Tibial artery (tissue), 4 donors: Measurements from ENCODE around the gene ASB9.
"Not testable (repeated sequence)": the region's sequence is repeated elsewhere in the genome, so short reads cannot be mapped to it uniquely, and the experiment has no call there.

Experiments used
- DNase-seq, 2 donors: peaks; one replicate each; pipeline ENCODE4 v3.0.0-alpha.2; 2019
- H3K27ac ChIP-seq, 2 donors: fragments of 200-600 bp; sonication (generic) in 1 of 2; 1 replicate in 1 of 2; 2 replicates in 1 of 2; pipeline ENCODE4 v1.5.1; 2018 to 2019; ENCODE audit warnings: mild to moderate bottlenecking in 1 of 2
- H3K27me3 ChIP-seq, 2 donors: fragments of 200-600 bp; sonication (generic) in 1 of 2; one replicate each; pipeline versions ENCODE4 v1.5.1 to v1.6.0; 2016 to 2019
- H3K36me3 ChIP-seq, 3 donors: fragments of 200-600 bp; sonication (generic) in 2 of 3; one replicate each; pipeline ENCODE4 v1.5.1; 2016 to 2019; ENCODE audit warnings: mild to moderate bottlenecking in 2 of 3
- H3K4me1 ChIP-seq, 4 donors: fragments of 200-600 bp; sonication (generic) in 2 of 4; 1 replicate in 3 of 4; 2 replicates in 1 of 4; pipeline ENCODE4 v1.5.1; 2016 to 2019
- H3K4me3 ChIP-seq, 2 donors: fragments of 200-600 bp; sonication (generic) in 1 of 2; 1 replicate in 1 of 2; 2 replicates in 1 of 2; pipeline ENCODE4 v1.5.1; 2018 to 2019; ENCODE audit warnings: mild to moderate bottlenecking in 2 of 2
- H3K9me3 ChIP-seq, 3 donors: fragments of 200-600 bp; sonication (generic) in 1 of 3; one replicate each; pipeline ENCODE4 v1.5.1; 2016 to 2019
- intact Hi-C: fragments of 100-400 bp; cut with DNase I; formaldehyde crosslinking; loops from one replicate; pipeline ENCODE4 v1.15.0; 2023; ENCODE audit warnings: low total_unique reads
- TF ChIP-seq, protein P1 (sequence below), 2 experiments: fragments of 200-600 bp in 1 of 2; fragments of 450-650 bp in 1 of 2; IDR thresholded peaks; one replicate each; pipeline ENCODE4 v1.5.1; 2017 to 2019; ENCODE audit warnings: antibody characterized with exemption in 2 of 2, mild to moderate bottlenecking in 1 of 2, moderate library complexity in 1 of 2

Gene ASB9

DNA sequence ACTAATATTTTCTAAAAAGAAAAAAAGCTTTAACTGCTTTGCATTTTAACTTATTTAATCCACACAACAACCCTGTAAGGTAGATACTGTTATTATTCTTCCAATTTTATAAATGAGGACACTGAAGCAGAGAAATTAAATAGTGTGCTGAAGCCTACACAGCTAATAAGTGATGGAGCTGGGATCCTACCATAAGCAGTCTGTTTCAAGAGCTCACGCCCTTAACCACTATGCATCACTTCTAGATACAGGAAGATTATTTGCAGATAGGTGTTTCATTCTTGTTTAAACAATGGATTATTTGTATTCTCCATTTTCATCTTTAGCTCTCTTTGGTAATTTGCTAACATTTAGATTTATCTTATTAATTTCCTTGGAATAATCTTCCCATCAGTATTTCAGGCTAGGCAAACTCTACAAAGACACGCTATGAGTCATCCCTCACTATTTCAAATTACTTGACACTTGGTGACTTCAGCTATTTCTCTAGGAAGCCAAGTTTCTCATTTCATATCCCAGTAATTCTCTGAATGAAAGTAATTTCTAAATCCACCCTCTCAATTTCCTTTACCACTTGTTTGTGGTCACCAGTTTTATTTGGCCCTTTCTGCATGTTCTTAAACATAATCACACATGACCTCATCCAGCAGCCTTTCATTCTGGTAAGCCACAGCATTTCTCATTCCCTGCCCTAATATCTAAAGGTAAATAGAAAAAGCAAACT, 67.3 kb downstream of the ASB9 start:
- no peaks in the 10 kb centered on the region for H3K9me3 ChIP-seq
- H3K4me3 ChIP-seq = no peak overlapping the region
- DNase-seq = no peak
- no peak overlapping the region for H3K27ac ChIP-seq
- H3K36me3 ChIP-seq = no peaks in the 10 kb centered on the region
- TF ChIP-seq, protein P1, sequence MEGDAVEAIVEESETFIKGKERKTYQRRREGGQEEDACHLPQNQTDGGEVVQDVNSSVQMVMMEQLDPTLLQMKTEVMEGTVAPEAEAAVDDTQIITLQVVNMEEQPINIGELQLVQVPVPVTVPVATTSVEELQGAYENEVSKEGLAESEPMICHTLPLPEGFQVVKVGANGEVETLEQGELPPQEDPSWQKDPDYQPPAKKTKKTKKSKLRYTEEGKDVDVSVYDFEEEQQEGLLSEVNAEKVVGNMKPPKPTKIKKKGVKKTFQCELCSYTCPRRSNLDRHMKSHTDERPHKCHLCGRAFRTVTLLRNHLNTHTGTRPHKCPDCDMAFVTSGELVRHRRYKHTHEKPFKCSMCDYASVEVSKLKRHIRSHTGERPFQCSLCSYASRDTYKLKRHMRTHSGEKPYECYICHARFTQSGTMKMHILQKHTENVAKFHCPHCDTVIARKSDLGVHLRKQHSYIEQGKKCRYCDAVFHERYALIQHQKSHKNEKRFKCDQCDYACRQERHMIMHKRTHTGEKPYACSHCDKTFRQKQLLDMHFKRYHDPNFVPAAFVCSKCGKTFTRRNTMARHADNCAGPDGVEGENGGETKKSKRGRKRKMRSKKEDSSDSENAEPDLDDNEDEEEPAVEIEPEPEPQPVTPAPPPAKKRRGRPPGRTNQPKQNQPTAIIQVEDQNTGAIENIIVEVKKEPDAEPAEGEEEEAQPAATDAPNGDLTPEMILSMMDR (IDR thresholded peaks at IDR 0.05) = no peak
- intact Hi-C loops = no loop called here
- H3K4me1 ChIP-seq = no peaks in the 10 kb centered on the region
- no peaks in the 10 kb centered on the region for H3K27me3 ChIP-seq

DNA sequence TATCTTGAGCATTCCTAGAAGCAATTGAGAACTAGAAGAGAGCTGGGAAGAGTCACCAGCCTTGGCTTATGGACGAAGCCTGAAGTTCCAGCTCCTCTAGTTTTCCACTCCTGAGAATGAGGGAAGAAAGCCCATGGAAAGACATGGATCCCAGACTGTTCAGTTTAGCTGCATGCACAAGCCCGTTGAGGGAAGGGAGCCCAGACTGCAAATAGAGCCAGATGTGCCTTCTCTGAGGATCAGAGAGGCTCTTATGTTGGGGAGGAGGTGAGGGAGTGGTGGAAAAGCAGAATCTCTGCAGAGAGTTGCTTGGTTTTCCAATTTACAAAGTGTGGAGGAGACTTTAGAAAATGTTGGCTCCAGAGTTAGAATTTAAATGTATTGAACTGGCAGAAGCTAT, 69.0 kb downstream of the ASB9 start:
- Histone ChIP-seq H3K4me1 (no peaks in the 10 kb centered on the region), H3K27me3 (no peaks in the 10 kb centered on the region), H3K9me3 (no peaks in the 10 kb centered on the region), H3K27ac (no peak overlapping the region), H3K4me3 (no peak overlapping the region), H3K36me3 (no peaks in the 10 kb centered on the region)
- intact Hi-C loops = no loop called here
- no peak for DNase-seq
- TF ChIP-seq, protein P1 (IDR thresholded peaks at IDR 0.05) = no peak

GRCh38 chrX:15198608-15199202, 71.2 kb downstream of the ASB9 start:
- intact Hi-C loops, H3K9me3 ChIP-seq, H3K4me3 ChIP-seq, H3K36me3 ChIP-seq, H3K27me3 ChIP-seq, H3K4me1 ChIP-seq, H3K27ac ChIP-seq, DNase-seq: not testable (repeated sequence)

- H3K36me3 ChIP-seq = no peaks in the 10 kb centered on the region
- H3K27ac ChIP-seq = no peak overlapping the region
- TF ChIP-seq, protein P1 (IDR thresholded peaks at IDR 0.05) = no peak
- no peak for DNase-seq
- no peak overlapping the region for H3K4me3 ChIP-seq
- H3K27me3 ChIP-seq = no peaks in the 10 kb centered on the region
- no peaks in the 10 kb centered on the region for H3K4me1 ChIP-seq
- intact Hi-C loops = no loop called here
- no peaks in the 10 kb centered on the region for H3K9me3 ChIP-seq
These were observed 75.7 kb downstream of the ASB9 start for GRCh38 chrX:15194146-15194545.
